SH-SY5Y (cell line): ENCODE measurements around the gene NEGR1.

Experiments used
- GATA2 ChIP-seq: IDR thresholded peaks from 2 replicates; pipeline ENCODE4 v1.6.1; 2011; ENCODE audit warnings: mild to moderate bottlenecking, low read depth, low read length
- GATA3 ChIP-seq: IDR thresholded peaks from 2 replicates; pipeline ENCODE4 v1.6.1; 2011; ENCODE audit warnings: low read depth, mild to moderate bottlenecking, low read length, moderate library complexity

DNA sequence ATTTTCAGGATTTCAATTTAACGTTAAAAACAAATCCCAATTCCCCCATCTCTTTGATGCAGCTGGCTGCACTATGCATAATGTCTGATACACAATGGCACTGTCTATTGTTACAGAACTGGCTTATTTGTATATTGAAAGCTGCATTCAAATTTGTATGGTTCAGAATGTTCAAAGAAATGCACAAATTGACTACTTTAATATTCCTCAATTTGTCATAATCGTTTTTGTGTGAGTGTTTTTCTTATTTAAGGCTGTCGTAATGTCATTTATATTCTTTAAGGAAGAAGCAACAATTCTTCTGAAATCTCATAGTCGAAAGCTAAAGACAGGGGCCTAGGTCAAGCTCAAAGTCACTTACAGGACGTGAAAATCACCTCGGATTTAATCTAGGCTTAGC is 860.1 kb downstream of the NEGR1 start:
- no peak for TF ChIP-seq GATA2
- TF ChIP-seq GATA3: no peak
